Thymus (tissue), 11 donors: ENCODE measurements around the gene KRT40. TPM values are rescaled to one million over a fixed set of nuclear protein-coding genes. Genes with fewer than 3 reads are reported as not detected.

Experiments used
- DNase-seq, 9 donors: peaks; one replicate each; pipeline ENCODE4 v3.0.0-alpha.2; 2013; ENCODE audit warnings: low spot score in 9 of 9, low read depth in 6 of 9, missing footprints in 1 of 9
- H3K27ac ChIP-seq, 2 donors: one replicate each; pipeline ENCODE4 v1.5.1; 2013; ENCODE audit warnings: control low read depth in 1 of 2, low read depth in 1 of 2, low read length in 1 of 2, mild to moderate bottlenecking in 1 of 2, moderate library complexity in 1 of 2
- H3K27me3 ChIP-seq, 2 donors: one replicate each; pipeline ENCODE4 v1.5.1; 2013; ENCODE audit warnings: low read length in 1 of 2; ENCODE audit not compliant: control insufficient read depth in 2 of 2, insufficient read depth in 1 of 2
- H3K36me3 ChIP-seq, 2 donors: one replicate each; pipeline ENCODE4 v1.5.1; 2013; ENCODE audit warnings: low read length in 1 of 2, mild to moderate bottlenecking in 1 of 2, moderate library complexity in 1 of 2; ENCODE audit not compliant: control insufficient read depth in 2 of 2, insufficient read depth in 2 of 2
- H3K4me1 ChIP-seq, 2 donors: one replicate each; pipeline ENCODE4 v1.5.1; 2013; ENCODE audit warnings: low read length in 2 of 2; ENCODE audit not compliant: control insufficient read depth in 2 of 2, insufficient read depth in 2 of 2
- H3K4me3 ChIP-seq, 2 donors: one replicate each; pipeline ENCODE4 v1.5.1; 2013; ENCODE audit warnings: low read length in 2 of 2, control low read depth in 1 of 2, mild to moderate bottlenecking in 1 of 2
- H3K9me3 ChIP-seq, 2 donors: one replicate each; pipeline ENCODE4 v1.5.1; 2013; ENCODE audit warnings: low read length in 1 of 2, mild to moderate bottlenecking in 1 of 2; ENCODE audit not compliant: control insufficient read depth in 2 of 2, insufficient read depth in 1 of 2
- WGBS: extraction: QIAGEN DNeasy Blood & Tissue Kit; methylation state at CpG from one replicate; pipeline ENCODE4 v1.1.7; 2013; 5-methylcytosine and 5-hydroxymethylcytosine counted together
- polyA plus RNA-seq: library from polyadenylated mRNA; stranded (reverse); fragments of 200-250 nt; gene quantifications from one replicate; pipeline ENCODE4 v1.2.3, GENCODE V29; 2013
- total RNA-seq: library from RNA; stranded (reverse); fragments of 120-200 nt; gene quantifications from one replicate; pipeline ENCODE4 v1.2.4, GENCODE V29; 2013
- donor health status: healthy.

Gene KRT40
- total and polyA plus RNA-seq, 2 donors: 0.09 to 0.11 TPM

- Histone ChIP-seq H3K4me3 (no peak overlapping the region), H3K27ac (no peak overlapping the region), H3K4me1 (no peaks in the 10 kb centered on the region), H3K36me3 (no peaks in the 10 kb centered on the region), H3K27me3 (peaks cover 0 to 5% of the 10 kb centered on the region in 2 donors), H3K9me3 (no peaks in the 10 kb centered on the region)
- 97% methylated on average over 2 of the region's 2 CpGs for whole genome bisulfite sequencing
- DNase-seq: no peak
These were observed 33.0 kb downstream of the KRT40 start for GRCh38 chr17:40951011-40951622.

- 90% methylated on average over 7 of the region's 7 CpGs for WGBS
- Histone ChIP-seq H3K27me3 (peaks cover 0 to 5% of the 10 kb centered on the region in 2 donors), H3K27ac (no peak overlapping the region), H3K36me3 (no peaks in the 10 kb centered on the region), H3K4me1 (no peaks in the 10 kb centered on the region), H3K9me3 (no peaks in the 10 kb centered on the region), H3K4me3 (no peak overlapping the region)
- no peak for DNase-seq
These were observed 34.0 kb downstream of the KRT40 start for GRCh38 chr17:40950176-40950575.

- no peak for DNase-seq
- no peaks in the 10 kb centered on the region for H3K4me1 ChIP-seq
- H3K9me3 ChIP-seq: no peaks in the 10 kb centered on the region
- peaks cover 0 to 5% of the 10 kb centered on the region in 2 donors for H3K27me3 ChIP-seq
- H3K27ac ChIP-seq: no peak overlapping the region
- no peak overlapping the region for H3K4me3 ChIP-seq
- no peaks in the 10 kb centered on the region for H3K36me3 ChIP-seq
- 58% methylated on average over 10 of the region's 10 CpGs for WGBS
These were observed 34.7 kb downstream of the KRT40 start for GRCh38 chr17:40949418-40949817.

- H3K27me3 ChIP-seq: peaks cover 0 to 5% of the 10 kb centered on the region in 2 donors
- 83% methylated on average over 2 of the region's 2 CpGs for WGBS
These were observed 36.2 kb downstream of the KRT40 start for GRCh38 chr17:40947929-40948328.

GRCh38 chr17:40945414-40945813, 38.7 kb downstream of the KRT40 start:
- no peaks in the 10 kb centered on the region for H3K36me3 ChIP-seq
- WGBS: 96% methylated on average over 6 of the region's 6 CpGs

More at GRCh38 chr17:40947929-40948328, 36.2 kb downstream of the KRT40 start:
- H3K9me3 ChIP-seq: no peaks in the 10 kb centered on the region
- no peak overlapping the region for H3K27ac ChIP-seq
- no peaks in the 10 kb centered on the region for H3K36me3 ChIP-seq
- DNase-seq: no peak
- no peak overlapping the region for H3K4me3 ChIP-seq
- H3K4me1 ChIP-seq: no peaks in the 10 kb centered on the region

GRCh38 chr17:40944531-40944930, 39.6 kb downstream of the KRT40 start:
- H3K4me1 ChIP-seq: no peaks in the 10 kb centered on the region
- peaks cover 0 to 5% of the 10 kb centered on the region in 2 donors for H3K27me3 ChIP-seq
- WGBS: 67% methylated on average over 1 of the region's 1 CpG
- no peak overlapping the region for H3K4me3 ChIP-seq
- H3K36me3 ChIP-seq: no peaks in the 10 kb centered on the region
- no peak overlapping the region for H3K27ac ChIP-seq
- H3K9me3 ChIP-seq: no peaks in the 10 kb centered on the region
- DNase-seq: no peak

More at GRCh38 chr17:40945414-40945813, 38.7 kb downstream of the KRT40 start:
- Histone ChIP-seq H3K27me3 (peaks cover 0 to 5% of the 10 kb centered on the region in 2 donors), H3K27ac (no peak overlapping the region), H3K9me3 (no peaks in the 10 kb centered on the region), H3K4me1 (no peaks in the 10 kb centered on the region), H3K4me3 (no peak overlapping the region)
- no peak for DNase-seq

GRCh38 chr17:40942553-40942952, 41.6 kb downstream of the KRT40 start:
- Histone ChIP-seq H3K9me3 (no peaks in the 10 kb centered on the region), H3K4me3 (no peak overlapping the region), H3K27me3 (peaks cover 0 to 2% of the 10 kb centered on the region in 2 donors), H3K27ac (no peak overlapping the region), H3K4me1 (no peaks in the 10 kb centered on the region), H3K36me3 (no peaks in the 10 kb centered on the region)
- no peak for DNase-seq
- 76% methylated on average over 3 of the region's 3 CpGs for whole genome bisulfite sequencing

GRCh38 chr17:40940266-40940665, 43.9 kb downstream of the KRT40 start:
- Histone ChIP-seq H3K9me3 (no peaks in the 10 kb centered on the region), H3K4me1 (no peaks in the 10 kb centered on the region), H3K4me3 (no peak overlapping the region), H3K27ac (no peak overlapping the region), H3K27me3 (no peaks in the 10 kb centered on the region), H3K36me3 (no peaks in the 10 kb centered on the region)
- WGBS: 89% methylated on average over 6 of the region's 6 CpGs
- DNase-seq: no peak

GRCh38 chr17:40938981-40939380, 45.1 kb downstream of the KRT40 start:
- 92% methylated on average over 3 of the region's 3 CpGs for WGBS
- DNase-seq: no peak
- no peaks in the 10 kb centered on the region for H3K4me1 ChIP-seq
- no peaks in the 10 kb centered on the region for H3K36me3 ChIP-seq
- no peaks in the 10 kb centered on the region for H3K27me3 ChIP-seq
- H3K27ac ChIP-seq: no peak overlapping the region
- H3K9me3 ChIP-seq: no peaks in the 10 kb centered on the region
- H3K4me3 ChIP-seq: no peak overlapping the region
